Measurements from ENCODE around the gene TMEM170B.
A peak's percentile ranks its signal among the peaks of the same experiment; 100 is the strongest.

TMEM170B gene, protein sequence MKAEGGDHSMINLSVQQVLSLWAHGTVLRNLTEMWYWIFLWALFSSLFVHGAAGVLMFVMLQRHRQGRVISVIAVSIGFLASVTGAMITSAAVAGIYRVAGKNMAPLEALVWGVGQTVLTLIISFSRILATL

DNA sequence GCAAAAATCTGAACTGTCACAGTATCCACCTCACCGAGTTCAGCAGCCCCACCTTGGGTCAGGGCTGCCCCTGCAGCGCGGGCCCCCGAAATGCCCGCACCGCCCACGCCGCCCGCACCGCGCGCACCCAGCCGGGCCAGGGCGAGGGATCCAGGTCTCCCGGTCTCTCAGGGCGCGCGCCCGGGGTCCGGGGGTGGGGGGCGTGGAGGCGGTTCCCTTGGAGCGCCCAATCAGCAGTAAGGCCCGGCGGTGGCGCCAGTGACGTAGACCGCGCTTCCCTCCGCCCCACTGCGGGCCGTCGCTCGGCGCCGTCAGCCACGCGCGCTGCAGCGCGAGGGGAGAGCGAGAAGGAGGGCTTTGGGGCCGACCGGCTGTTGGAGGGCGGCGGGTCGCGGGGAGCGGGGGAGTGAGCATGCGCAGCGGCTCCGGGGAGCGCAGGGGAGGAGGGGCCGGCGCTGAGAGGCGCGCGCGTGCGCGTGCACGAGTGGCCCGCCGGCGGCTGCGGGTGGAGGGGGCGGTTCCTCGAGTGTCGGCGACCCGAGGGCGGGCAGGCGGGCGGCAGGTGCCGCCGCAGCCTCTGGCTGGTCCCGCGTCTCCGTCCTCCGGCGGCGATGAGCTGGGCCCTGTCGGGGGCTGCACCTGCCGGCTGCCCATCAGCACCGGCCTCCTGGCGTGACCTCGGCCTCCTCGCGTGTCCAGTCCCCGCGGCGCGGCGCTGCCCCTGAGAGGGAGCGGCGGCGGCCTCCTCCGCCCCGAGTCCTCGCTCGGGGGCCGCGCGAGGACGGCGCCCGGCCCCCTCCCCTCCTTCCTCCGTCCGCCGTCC, at the start of gene TMEM170B:
TSS of gene TMEM170B (plus strand) at position 521 of the 823 bp plus-strand sequence. CDS start 529 bp downstream, outside the sequence.
- peak; percentile 92 for DNase-seq (ENCODE audit: low read depth)

DNA sequence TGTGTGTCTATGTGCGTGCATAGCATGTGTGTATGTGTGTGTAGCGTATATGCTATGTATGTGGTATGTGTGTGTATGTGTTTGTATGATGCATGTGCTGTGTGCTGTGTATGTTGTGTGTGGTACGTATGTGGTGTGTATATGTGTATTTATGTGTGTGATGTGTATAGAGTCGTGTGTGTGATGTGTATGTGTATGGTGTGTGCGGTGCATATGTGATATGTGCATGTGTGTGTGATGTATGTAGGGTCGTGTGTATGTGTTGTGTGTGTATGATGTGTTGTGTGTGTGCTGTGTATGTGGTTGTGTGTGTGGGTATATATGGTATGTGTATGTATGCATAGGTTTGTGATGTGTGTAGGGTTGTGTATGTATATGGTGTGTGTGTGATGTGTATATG, 46.6 kb upstream of the TMEM170B start:
- DNase-seq (ENCODE audit: low read depth) = no peak

DNA sequence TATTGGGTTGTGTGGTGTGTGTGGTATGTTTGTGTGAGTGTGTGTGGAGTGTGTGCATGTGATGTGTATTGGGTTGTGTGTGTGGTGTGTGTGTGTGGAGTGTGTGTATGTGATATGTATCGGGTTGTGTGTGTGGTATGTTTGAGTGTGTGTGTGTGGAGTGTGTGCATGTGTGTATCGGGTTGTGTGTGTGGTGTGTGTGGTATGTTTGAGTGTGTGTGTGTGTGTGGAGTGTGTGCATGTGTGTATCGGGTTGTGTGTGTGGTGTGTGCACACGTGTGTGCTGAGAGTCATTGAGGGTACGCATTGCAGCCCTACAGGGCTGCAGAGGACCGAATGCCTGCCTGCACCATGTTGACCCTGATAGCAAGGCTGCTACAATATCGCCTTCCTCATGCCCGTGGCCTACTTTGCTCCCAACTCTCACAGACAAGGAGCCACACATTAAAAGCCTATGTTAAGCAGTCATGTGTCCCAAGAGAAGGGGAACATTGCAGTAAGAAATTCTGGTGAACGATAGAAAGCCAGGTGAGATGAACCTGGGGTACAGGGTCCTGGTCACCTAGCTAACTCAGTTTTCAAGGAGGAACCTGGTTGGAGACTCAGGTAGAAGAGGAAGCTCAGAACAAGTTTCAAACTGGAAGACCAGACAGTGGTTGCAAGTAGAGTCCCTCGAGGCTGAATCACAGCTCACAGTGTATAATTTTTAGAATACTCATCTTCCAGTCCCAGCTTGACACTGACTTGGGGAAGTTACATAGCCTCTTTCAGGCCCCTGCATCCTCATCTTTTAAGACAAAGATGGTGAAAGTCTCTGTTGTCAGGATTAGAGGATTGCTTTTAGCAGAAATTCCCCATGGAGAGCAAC, 45.7 kb upstream of the TMEM170B start:
- DNase-seq (ENCODE audit: low read depth) = no peak

DNA sequence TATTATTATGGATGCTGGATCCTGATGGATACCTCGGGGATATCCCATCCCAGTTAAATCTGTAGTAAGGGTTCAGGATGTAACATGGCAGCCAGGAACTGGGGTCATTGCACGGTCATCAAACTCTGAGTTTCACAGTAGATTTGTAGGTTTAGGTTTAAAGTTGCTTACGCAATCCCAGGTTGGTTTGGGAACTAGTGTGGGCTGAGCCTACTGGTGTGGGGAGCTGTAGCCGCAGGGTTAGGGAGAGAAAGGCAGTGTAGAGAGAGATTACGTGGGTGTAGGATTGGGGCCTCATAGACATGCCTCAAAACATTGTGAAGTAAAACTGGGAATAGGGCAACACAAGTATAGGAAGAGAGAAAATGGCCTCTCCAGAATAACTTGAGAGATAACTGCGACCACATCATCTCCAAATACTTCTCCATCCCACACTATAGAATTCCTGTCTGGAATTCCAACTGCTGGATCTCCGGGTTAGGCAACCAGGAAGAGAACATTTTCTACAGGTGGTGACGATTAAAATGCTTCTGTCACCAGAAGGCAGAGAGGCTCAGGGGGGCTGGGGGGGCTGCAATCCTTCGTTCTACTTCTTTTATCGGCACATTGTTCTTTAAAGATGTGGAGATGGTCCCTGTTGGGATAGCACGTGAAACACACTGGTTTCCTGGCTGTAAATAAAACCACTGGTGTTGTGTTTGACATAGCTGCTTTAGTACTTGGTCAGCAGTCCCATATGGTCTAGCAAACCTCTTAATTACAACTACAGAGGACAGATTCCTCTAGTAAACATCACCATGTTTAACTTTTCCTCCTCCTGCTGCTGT, 44.9 kb upstream of the TMEM170B start:
- DNase-seq (ENCODE audit: low read depth) = no peak

DNA sequence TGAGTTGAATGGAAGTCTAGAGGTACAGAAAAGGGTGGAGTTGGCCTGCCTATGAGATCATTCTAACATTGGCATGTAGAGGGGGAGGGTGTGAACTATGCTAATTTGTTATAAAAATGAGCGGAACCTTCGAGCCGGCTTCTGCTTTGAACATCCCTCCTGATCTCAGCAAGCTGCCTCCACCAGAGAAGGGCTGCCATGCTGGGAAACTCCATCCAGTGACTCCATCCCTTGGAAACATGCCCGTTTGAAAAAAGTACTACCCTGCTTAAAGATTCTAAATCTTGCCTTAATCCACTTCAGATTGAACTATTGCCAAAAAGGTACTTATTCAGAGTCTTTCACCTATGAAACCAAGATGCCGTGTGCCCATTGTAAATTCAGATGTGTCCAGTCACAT, 43.6 kb upstream of the TMEM170B start:
- no peak for DNase-seq (ENCODE audit: low read depth)

DNA sequence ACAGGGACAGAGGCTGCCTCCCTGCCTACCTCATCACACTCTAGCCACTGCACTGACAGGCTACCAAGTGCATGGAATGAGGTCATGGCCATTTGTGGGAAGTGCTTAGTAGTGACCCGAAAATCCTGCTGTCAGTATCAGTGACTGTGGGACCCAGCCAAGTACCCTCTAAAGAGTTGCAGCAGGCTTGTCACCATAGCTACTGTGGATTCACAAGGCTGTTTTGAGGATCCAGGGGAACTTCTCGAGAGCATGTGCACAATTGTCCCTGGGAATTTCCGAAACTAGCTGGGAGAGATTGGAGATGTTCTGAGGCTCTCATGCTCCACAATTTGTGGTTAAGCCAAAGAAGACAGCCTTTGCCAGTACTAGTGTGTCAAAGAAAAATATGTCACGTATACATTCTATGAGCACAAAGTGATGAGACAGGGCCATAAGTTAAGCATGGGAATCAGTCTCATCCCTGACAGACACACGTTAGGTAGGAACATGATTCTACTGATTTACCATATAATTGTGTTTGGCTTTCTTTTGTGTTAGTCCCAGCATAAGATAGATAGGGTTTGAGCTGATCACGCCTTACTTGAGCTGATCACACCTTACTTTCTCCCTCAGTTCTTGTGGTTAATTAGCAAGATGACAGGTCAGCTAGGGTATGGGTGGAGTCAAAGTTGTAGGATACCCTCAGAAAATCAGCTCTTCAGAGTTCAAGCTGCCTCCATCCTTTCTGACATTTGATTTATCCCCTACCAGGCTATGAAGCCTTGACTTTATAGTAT, 42.6 kb upstream of the TMEM170B start:
- no peak for DNase-seq (ENCODE audit: low read depth)

DNA sequence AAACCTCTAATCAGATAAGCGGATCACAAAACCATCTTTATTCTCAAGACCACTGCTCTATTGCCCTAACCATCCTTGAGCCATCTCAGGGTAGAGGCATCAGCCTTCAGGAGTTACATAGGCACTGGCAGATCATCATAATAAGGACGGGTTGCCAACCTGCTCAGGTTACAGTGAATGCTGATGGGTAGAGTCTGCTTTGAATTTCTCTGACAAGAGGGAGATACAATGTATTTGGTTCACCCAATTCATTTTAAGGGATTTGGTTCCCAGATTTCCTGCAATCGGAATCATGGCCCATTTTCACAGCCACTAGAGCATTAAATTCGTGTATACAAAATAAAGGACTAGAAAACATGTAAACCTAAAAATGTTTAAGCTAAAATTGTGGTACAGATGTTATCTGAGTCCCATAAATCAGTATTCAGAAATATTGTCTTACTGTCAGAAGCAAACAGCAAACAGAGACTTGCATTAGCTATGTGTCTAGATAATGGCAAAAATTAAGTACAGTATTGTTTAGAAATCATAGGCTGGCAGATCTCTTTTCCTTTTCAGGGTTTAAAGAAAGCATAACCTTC, 41.9 kb upstream of the TMEM170B start:
- no peak for DNase-seq (ENCODE audit: low read depth)

DNA sequence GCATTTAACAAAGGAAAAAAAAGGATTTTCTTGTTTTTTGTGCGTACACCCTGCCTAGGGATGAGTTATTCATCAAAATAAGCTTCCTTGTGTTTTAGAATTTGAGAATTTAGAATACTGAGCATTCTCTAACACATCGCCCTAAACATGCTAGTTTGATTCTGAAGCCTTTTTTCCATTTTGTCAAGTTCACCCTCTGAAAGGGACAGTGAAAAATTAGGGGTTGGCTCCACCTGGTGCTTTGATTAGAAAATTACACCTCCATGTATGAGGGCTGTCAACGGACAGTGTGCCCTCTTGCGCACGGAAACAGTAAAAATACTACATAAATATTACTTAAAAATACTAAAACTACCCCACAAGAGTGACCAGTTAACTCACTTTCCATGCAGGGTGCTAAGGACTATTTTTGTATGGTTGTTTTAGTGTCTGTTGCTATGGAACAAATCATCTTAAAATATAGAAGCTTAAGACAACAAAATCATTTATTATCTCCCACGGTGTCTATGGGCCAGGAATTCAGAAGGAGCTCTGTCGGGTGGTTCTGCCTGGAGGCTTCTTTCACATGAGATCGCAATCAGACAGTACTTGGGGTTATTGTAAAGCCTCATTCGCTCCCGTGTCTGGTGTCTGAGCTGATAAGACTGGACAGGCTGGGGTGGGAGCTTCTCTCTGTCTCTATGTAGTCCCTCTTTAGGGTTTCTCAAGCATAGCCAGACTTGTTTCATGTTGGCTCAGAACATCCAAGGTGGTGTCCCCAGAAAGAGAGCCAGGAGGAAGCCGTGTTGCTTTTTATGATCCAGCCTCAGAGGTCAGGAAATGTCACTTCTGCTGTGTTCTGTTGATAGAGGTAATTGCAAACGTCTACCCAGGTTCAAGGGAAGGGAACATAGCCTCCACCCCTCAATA, 41.1 kb upstream of the TMEM170B start:
- peak; percentile 71 for DNase-seq (ENCODE audit: low read depth)

DNA sequence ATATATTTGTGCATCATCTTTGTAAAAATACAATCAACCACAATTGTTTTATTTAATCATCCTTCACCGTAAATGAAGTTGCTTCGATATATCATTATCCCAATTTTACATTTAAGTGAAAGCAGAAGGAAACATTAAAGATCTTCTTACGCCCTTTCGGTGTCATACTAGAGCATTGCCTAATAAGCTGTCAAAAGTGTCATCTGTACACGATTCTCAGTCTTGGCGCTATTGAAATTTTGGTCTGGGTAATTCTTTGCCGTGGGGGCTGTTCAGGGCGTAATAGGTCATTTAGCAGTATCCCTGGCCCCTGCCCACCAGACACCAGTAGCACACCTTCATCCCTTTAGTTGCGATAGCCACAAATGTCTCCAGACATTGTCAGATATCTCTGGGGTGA, 40.4 kb upstream of the TMEM170B start:
- DNase-seq (ENCODE audit: low read depth) = no peak

DNA sequence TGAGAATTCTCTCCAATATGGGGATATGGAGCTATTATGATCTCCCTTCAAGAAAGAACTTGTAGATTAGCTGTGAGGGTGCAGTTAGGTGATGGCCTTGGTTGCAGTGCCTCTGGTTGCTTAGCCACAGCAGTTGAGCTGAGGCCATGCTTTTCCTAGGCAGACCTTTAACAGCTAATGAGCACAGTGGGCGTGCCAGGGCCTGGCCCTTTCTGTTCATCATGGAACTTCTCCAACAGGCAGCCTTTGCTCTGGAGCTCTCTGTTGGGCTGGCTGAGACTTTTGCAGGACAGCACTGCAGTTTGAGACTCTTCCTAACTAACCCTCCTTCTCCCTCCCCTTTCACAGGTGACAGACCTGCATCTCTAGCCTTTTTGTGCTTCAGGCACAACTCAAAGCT, 39.7 kb upstream of the TMEM170B start:
- no peak for DNase-seq (ENCODE audit: low read depth)

DNA sequence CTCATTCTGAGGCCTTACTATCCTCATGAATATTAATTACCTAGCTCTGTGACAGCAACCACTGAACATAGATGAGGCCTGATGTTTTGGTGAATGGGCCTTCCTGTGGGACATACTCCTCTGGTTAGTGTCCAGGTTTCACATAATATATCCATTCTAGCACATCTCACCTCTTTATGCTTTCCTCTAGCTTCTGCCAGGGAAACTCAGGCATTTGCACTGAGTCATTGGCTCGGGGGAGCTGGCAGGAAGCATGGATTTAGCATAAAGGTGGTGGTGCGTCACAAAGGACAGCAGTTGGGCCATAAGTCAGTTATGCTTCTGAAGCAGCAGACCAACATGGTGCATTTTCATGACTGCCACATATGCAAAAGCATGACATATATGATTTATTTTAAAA, 37.5 kb upstream of the TMEM170B start:
- DNase-seq (ENCODE audit: low read depth) = no peak

DNA sequence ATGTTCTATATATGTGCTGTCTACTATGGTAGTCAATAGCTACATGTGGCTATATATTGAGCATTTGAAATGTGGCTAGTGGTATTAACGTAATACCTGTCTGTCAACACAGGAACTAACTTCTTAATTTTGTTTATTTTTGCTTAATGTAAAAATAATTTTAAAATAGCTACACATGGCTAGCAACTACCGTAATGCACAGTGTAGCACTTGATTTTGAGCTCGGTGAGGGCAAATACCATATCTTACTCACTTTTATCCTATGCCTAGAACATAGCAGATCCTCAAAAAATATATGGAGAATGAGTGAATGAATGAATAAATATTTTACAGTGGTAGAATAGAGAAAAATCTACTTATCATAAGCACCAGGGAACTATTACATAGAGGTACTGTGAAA, 28.1 kb upstream of the TMEM170B start:
- no peak for DNase-seq (ENCODE audit: low read depth)

DNA sequence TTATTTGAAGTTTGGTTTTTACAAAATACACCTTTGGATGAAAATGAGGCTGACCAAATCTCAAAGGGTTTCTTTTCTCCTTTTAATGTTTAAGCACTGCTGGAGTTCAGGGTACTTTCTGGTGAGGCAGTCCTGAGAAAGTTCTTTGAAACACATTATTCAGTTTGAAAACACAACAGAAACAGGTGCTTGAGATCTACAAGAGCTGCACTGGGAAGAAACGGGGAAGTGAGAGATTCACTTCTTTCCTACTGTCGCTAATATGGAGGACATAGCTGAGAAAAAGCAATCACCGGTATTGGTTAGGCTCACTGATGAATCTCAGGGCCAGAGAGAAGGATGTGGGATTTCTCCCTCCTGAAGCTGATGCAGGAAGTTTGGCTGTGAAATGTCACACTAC, 22.9 kb upstream of the TMEM170B start:
- no peak for DNase-seq (ENCODE audit: low read depth)

DNA sequence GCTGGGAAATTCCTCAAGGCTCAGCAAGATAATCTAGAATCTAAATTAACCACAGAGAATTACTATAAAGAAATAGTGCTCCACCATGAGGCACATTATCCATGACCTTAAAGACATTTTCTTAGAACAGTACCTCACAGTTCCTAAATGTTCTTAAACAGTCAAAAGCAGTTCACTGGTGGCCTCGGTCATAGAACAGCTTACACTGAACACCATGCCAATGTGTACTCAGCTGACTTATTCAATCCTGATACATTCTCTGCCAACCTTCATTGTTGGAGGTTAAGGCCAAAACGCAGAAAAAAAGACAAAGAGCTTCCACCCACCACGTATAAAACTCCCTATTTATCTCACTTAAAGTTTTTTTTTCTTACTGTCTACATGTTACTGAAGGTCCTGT, 21.8 kb upstream of the TMEM170B start:
- no peak for DNase-seq (ENCODE audit: low read depth)

DNA sequence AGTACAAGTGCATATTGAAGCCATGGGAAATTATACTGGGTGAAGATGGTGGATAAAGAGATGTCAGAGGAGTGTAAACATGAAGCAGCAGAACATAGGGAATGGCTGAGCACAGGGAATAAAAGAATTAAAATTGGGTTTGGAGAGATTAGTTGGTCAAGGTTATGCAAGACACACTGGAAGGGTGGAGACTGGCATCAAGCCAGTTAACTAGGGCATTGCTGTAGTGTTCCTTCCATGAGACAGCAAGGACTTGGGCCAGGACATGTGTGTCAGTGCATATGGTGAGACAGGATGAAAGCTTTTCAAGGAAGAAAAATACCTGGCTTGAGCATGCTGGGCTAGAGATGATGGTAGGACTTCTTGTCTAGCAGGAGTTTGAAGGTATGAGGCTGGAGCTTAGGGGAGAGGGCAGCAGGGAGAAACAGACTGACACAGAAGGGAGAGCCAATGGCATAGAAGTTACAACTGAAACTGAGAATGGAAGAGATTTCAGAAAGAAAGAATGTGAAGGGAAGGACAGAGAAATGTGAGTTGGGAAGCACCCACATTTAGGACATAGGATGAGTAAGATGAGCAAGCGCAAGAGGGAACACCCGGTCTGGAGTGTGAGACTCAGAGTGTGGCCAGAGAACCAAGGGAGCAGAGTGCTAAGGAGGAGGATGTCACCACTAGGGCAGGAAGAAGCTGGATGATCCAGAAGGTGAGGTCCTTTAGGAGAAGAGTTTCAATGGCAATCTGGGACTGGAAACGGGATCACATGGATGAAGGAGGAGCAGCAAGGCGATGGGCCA, 14.5 kb upstream of the TMEM170B start:
- no peak for DNase-seq (ENCODE audit: low read depth)

DNA sequence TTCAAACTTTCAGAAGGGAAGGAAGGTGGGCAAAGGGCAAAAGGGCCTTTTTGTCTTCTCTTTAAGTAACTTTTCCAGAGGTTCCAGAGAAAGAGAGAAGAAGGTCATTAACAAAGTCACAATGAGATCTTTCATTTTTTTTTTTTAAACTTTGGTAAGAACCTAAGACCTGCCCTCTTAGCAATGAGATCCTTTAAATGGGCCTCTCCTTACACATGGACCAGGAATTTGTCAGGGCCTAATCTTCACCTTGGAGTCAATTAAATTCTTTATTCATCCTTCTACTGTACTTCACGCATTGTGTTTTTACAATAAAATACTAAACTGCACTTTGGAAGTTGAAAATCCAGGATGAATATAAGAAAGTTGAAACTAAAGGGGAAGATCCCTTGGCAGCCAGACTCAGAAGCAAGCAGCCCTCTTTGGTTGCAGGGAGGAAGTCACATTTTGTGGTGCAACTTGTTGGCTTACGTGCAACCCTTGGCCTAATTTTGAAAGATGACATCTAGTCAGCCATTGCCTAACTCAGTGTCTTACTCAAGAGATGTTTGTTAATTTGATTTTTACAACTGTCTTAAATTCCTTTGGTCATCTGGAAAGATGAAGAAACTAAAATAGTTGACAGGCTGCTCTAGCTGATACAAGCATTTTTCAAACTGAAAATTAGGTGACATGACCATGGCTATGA, 11.9 kb upstream of the TMEM170B start:
- DNase-seq (ENCODE audit: low read depth) = no peak

DNA sequence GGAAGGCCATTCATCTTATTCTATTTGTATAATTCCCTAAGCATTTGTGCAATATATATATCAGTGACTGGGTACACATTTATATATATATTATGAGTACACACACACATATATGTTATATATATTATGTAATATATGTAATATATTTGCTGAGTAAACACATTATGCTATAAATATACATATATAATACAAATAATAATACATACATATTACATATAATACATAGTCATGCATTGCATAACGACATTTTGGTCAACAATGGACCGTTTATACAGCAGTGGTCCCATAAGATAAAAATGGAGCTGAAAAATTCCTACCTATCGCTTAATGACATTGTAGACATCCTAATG, 11.4 kb upstream of the TMEM170B start:
- no peak for DNase-seq (ENCODE audit: low read depth)

DNA sequence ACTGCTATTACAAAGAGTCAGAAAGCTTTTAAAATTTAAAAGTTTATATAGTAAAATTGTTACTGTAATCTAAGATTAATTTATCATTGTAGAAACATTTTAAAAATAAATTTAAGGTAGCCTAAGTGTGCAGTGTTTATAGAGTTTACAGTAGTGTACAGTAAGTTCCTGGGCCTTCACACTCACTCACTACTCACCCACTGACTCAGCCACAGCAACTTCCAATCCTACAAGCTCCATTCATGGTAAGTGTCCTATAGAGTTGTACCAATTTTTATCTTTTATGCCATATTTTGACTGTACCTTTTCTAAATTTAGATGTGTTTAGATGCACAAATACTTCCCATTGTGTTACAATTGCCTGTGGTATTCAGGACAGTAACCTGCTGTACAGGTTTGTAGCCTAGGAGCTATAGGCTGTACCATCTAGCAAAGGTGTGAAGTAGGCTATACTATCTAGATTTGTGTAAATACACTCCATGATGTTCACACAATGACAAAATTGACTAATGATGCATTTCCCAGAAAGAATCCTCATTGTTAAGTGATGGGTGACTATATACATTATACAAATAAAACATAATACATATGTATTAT, 10.2 kb upstream of the TMEM170B start:
- DNase-seq (ENCODE audit: low read depth) = no peak
